Hematopoietic multipotent progenitor cell treated with erythropoietin and hydrocortisone succinate and interleukin-3 and kit ligand, for 8 days (in vitro differentiated cells): ENCODE measurements around the gene MXRA8.
A peak's percentile ranks its signal among the peaks of the same experiment; 100 is the strongest.

Source experiments
- DNase-seq: peaks from one replicate; pipeline ENCODE4 v3.0.0-alpha.2; 2015

Gene MXRA8

GRCh38 chr1:1365875-1366698, 7.7 kb upstream of the MXRA8 start:
- DNase-seq: no peak

DNA sequence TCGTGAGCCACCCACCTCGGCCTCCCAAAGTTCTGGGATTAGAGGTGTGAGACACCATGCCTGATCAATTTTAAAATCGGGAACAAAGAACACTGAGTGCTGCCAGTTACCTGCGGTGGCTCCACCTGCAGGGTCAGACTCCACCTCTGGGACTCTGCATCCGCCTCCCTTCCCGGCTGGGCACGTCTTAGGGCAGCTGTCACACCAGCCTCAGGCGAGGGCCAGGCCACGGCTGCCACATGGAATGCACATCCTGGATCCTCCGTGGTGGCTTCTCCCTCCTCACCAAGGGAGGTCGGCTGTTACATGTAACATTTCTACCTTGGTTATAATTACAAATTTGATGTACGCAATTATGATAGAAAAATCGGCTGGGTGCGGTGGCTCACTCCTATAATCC, 5.9 kb upstream of the MXRA8 start:
- DNase-seq: no peak

DNA sequence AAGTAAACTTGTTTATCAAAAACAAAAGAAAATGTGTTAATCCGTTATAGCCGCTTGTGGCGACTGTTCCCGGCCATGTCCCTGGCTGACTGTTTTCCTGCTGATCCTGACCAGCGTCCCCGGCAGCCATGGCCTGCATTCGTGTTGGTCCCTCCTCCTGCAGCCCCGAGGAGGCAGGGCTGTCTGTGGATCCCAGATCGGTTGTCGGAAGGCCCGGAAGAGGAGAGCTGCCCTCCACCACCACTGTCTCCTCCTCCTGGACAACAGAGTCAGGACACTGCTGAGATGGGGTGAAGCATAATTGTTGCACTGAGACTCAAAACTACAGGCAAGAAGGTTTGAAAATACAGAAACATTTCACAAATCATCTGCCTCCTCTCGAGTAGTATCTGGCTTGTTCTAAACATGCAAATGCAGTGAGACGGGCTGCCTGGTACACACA, 3.6 kb upstream of the MXRA8 start:
- DNase-seq: no peak

DNA sequence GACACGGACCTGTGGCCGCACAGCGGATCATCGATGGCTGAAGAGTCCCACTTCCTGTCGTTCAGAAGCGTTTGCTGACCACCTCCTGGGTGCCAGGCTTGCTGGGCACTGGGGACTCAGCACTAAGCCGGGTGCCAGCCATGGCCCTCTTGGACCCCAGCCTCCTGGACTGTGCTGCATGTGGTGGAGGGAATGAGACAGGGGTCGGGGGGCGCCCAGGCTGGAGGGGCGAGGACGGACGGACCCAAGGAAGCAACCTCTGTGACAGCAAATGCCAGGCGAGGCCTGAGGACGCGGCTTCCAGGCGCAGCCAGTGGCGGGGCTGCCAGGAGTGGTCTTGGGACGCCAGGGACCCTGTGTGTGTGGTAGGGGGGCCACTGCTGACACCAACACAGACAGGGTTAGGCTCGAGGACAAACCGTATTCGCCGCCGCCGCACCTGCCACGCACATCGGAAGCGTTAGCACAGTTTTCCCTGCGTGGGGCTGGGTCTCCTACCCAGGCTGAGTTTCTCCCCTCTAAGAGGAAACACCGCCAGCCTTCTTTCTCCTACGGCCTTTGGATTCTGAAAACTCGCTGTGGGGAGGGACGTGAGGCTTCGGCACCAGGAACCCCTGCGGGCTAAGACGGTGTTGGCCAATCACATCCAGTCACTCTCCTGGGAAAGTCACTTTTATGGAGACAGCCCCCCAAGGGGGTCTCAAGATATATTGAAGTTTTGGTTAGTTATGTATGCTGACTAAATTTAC, 3.1 kb upstream of the MXRA8 start:
- no peak for DNase-seq

DNA sequence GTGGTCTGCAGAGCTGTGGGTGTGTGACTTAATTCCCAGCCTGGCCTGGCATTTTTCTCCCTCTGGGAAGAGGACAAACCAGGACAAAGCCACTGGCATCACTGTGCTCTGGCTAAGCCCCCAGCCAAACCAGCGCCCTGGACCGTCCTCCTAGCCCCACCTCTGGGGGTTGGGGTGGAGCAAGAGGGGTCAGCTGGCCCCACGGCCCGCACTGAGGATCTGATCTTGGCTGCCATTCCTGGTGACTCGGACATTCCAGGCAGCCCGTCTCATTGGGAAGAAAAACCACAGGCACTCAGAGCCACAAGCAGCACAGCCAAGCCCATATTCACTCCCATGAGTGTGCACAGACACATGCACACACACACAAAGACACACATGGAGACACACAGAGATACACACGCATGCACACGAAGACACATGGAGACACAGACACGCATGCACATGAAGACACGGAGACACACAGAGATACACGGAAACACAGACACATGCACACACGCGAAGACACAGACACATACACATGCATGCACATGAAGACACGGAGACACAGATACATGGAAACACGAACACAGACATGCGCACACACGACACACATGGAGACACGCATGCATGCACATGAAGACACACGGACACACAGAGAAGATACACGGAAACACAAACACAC, 2.3 kb upstream of the MXRA8 start:
- no peak for DNase-seq

GRCh38 chr1:1359664-1360468, 1.5 kb upstream of the MXRA8 start:
- DNase-seq: no peak

- DNase-seq: no peak
Measured at GRCh38 chr1:1359308-1359663, 931 bp upstream of the MXRA8 start.

- no peak for DNase-seq
Measured at GRCh38 chr1:1357871-1358432, 403 bp downstream of the MXRA8 start.

GRCh38 chr1:1356796-1357401, 1.5 kb downstream of the MXRA8 start:
- DNase-seq: peak; percentile 16

DNA sequence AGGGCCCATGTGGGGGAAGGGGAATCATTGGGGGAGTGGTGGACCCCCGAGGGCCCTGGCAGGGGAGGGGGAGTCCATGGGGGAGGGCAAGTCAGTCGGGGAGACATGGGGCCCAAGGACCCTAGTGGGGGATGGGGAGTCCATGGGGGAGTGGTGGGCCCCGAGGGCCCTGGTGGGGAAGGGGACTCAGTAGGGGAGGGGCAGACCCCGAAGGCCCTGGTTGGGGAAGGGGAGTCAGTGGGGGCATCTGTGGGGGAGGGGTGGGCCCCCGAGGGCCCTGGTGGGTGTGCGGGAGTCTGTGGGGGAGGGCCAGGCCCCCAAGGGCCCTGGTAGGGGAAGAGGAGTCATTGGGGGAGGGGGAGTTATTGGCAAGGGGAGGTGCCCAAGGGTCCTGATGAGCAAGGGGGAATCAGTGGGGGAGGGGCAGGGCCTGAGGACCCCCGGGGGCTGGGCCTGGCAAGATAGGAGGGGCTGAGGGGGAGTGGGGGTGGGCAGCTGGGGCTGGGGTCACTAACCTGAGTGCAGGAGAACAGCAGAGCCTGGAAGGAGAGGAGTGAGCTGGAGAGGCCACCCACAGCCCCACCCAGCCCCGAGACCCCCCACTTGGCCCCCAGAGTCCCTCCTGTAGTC, 2.1 kb downstream of the MXRA8 start:
- DNase-seq: no peak

- DNase-seq: no peak
Measured at GRCh38 chr1:1355416-1355815, 2.9 kb downstream of the MXRA8 start.

GRCh38 chr1:1354271-1355247, 3.8 kb downstream of the MXRA8 start:
- DNase-seq: no peak

GRCh38 chr1:1353389-1354151, 4.8 kb downstream of the MXRA8 start:
- DNase-seq: no peak

DNA sequence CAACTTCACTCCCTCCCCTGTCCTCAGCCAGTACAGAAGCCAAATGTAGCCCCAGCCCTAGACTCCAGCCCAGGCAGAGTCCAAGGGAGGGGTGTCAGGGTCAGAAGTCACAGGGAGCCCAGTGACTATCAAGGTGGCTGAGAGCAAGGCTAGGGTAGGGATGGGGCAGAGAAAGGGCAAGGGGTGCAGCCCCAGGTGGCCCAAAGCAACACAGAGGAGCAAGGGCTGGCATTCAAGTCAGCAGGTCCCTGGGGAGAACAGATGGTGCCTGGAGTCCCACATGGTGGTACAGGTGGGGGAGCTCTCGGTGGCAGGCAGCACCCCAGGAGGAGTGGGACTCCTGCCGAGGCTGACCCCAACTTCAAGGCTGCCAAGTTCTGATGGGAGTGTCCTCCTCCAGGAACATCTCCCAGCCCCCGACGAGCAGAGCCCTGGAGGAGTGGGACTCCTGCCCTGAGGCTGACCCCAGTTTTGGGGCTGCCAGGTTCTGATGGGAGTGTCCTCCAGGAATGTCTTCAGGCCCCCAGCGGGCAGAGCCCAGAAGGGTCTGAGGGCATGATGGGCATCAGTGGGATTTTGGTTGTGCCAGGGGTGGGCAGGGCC, 5.5 kb downstream of the MXRA8 start:
- DNase-seq: no peak

DNA sequence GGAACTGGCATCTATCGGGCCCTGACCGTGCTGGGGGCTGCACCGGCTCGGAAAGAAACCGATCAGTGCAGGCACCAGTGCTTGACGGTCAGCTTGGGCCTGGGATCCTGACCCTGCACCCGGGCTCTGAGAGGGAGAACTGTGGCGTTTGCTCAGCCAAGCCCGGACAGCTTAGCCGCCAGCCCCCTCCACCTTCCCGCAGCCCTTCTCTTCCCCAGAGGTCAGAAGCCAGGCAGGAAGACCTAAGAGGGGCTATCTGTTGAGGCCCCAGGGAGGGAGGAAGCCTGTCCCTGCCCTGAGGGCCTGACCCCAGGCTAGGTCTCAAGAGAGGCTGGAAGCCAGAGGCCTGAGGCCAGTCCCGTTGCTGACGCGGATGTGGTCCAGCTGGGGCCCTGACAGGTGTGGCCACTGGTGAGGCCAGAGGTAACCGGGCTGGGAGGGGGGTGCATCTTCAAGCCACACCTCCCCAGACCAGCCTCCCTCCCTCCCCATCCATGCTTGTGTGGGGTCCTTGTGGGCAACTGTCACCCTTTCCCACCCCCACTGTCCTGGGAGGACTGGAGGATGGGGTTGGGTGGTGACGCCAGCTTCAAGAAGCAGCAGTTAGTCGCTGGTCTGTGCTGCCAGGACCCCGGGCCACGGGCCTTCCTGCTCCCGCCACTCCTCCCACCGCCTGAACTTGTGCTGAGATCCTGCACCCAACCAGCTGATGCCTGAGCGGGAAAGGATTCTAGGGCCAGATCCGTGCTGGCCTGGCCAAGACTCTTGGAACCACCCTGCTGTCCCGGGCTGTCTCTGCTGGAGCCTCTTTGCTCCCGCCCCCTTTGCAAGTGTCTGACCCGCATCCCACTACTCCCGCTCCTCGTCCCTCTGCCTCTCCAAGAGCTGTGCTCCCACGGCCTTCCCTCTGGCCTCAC, 6.6 kb downstream of the MXRA8 start:
- no peak for DNase-seq

GRCh38 chr1:1349256-1350012, 8.9 kb downstream of the MXRA8 start, which contains the start of gene DVL1:
TSS of gene DVL1 (minus strand) at chr1:1349418. CDS start at chr1:1349065, 353 bp downstream.
- peak; percentile 52 for DNase-seq
